HL-60 (cell line): ENCODE data around the gene KIAA0930.
A peak's percentile ranks its signal among the peaks of the same experiment; 100 is the strongest.

ENCODE experiments used
- DNase-seq, 2 experiments: peaks; one replicate each; pipeline ENCODE4 v3.0.0-alpha.2; 2010 to 2020; ENCODE audit warnings: low read depth in 1 of 2, low spot score in 1 of 2
- H3K27ac ChIP-seq: fragments of 250-450 bp; sonication (Bioruptor Pico); replicated peaks from 2 replicates; pipeline ENCODE4 v1.5.1; 2020; ENCODE audit warnings: mild to moderate bottlenecking, moderate library complexity
- H3K27me3 ChIP-seq: fragments of 250-450 bp; sonication (Bioruptor Pico); 2 replicates; pipeline ENCODE4 v1.5.1; 2021; ENCODE audit warnings: mild to moderate bottlenecking, moderate library complexity; ENCODE audit not compliant: insufficient read depth, poor library complexity, severe bottlenecking
- H3K4me3 ChIP-seq: replicated peaks from 2 replicates; pipeline ENCODE4 v1.5.1; 2011; ENCODE audit warnings: mild to moderate bottlenecking, control low read depth, low read length; ENCODE audit not compliant: insufficient read depth
- GABPA ChIP-seq: IDR thresholded peaks from 2 replicates; pipeline ENCODE4 v1.6.1; 2012; ENCODE audit warnings: low read depth
- POLR2AphosphoS5 ChIP-seq: IDR thresholded peaks from 2 replicates; pipeline ENCODE4 v1.6.1; 2012; ENCODE audit warnings: low read depth
- REST ChIP-seq: IDR thresholded peaks from 2 replicates; pipeline ENCODE4 v1.6.1; 2012; ENCODE audit warnings: low read depth; ENCODE audit not compliant: insufficient replicate concordance
- SPI1 ChIP-seq: IDR thresholded peaks from 2 replicates; pipeline ENCODE4 v1.6.1; 2012; ENCODE audit warnings: low read depth, mild to moderate bottlenecking, borderline replicate concordance
- TF ChIP-seq, protein P1 (sequence below): IDR thresholded peaks from one replicate; pipeline ENCODE4 v1.5.1; 2011; ENCODE audit warnings: low read length, control low read depth, inconsistent platforms; ENCODE audit not compliant: insufficient read depth

Gene KIAA0930

GRCh38 chr22:45217806-45218205 lies 22.9 kb downstream of the KIAA0930 start:
- H3K27ac ChIP-seq: no peak overlapping the region
- no peaks in the 10 kb centered on the region for H3K27me3 ChIP-seq
- no peak for DNase-seq
- TF ChIP-seq, protein P1, sequence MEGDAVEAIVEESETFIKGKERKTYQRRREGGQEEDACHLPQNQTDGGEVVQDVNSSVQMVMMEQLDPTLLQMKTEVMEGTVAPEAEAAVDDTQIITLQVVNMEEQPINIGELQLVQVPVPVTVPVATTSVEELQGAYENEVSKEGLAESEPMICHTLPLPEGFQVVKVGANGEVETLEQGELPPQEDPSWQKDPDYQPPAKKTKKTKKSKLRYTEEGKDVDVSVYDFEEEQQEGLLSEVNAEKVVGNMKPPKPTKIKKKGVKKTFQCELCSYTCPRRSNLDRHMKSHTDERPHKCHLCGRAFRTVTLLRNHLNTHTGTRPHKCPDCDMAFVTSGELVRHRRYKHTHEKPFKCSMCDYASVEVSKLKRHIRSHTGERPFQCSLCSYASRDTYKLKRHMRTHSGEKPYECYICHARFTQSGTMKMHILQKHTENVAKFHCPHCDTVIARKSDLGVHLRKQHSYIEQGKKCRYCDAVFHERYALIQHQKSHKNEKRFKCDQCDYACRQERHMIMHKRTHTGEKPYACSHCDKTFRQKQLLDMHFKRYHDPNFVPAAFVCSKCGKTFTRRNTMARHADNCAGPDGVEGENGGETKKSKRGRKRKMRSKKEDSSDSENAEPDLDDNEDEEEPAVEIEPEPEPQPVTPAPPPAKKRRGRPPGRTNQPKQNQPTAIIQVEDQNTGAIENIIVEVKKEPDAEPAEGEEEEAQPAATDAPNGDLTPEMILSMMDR: no peak
- no peak overlapping the region for H3K4me3 ChIP-seq

DNA sequence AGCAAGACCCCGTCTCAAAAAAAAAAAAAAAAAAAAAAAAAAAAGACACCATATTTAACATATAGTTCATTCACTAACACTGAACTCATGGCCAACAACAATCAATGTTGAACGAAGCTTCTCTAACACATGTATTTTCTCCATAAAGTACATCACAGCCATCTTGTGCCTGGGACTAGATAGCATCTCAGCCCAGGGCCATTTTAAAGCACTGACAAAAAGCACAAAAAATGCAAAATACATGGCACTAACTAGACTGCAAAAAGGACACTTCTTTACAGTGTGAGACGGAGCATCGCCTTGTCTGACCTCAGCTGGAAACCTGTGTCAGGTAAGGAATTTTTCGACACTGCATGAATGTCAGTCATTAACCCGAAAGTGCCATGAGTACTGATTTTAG lies 23.3 kb downstream of the KIAA0930 start:
- Histone ChIP-seq H3K4me3 (no peak overlapping the region), H3K27ac (no peak overlapping the region), H3K27me3 (no peaks in the 10 kb centered on the region)
- DNase-seq: no peak
- TF ChIP-seq REST: no peak
- TF ChIP-seq, protein P1: no peak
- TF ChIP-seq POLR2AphosphoS5: no peak
- TF ChIP-seq SPI1: no peak
- no peak for TF ChIP-seq GABPA

- H3K27ac ChIP-seq: peak overlapping the region; percentile 7
- no peaks in the 10 kb centered on the region for H3K27me3 ChIP-seq
- H3K4me3 ChIP-seq: no peak overlapping the region
- TF ChIP-seq SPI1 (no peak), GABPA (no peak), REST (peak; percentile 88), POLR2AphosphoS5 (0 out of 2 replicates have a peak, but pooled peaks have one; percentile 12)
- no peak for DNase-seq
These were observed 24.3 kb downstream of the KIAA0930 start for GRCh38 chr22:45216133-45217003.

DNA sequence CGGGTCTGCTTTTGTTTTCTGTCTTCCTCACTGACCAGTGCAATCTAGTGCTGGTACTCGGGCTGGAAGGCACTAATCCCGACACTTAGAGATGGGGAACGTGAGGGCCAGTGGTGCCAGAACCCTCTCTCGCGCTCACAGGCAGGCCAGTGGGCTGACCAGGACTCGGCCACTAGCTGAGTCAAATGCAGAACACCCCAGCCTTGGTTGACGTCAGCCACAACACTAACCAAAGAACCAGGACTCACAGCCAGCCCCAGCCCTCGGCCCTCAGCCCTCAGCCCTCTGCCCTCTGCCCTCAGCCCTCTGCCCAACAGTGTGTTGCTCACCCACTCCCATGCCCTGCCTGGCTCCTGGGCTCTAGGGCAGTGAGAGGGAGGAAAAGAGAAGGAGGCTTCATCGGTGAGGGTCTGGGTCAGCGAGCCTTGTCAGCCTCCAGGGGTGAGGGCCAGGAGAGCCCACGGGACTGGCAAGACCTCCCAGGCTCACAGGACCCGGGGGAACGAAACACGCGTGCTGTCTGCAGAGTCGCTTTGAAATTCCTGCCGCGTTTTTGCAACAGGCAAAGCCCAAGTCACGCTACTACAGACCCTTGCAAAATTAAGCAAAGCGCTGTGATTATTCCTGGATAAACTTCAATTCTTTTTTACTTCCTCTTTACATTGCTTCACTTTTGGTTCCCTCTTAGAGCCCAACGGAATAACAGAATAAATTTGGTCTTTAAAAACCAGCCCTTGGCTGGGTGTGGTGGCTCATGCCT lies 27.5 kb downstream of the KIAA0930 start:
- Histone ChIP-seq H3K4me3 (peak overlapping the region; percentile 51), H3K27ac (peak overlapping the region; percentile 80), H3K27me3 (no peaks in the 10 kb centered on the region)
- peak; percentile 78 to 86 for DNase-seq
- no peak for TF ChIP-seq REST
- no peak for TF ChIP-seq GABPA
- TF ChIP-seq, protein P1: no peak
- TF ChIP-seq POLR2AphosphoS5: peak; percentile 53
- TF ChIP-seq SPI1: peak; percentile 11; the same call in 1 of the 2 replicates
